T-helper 1 cell treated with Interleukin-12 subunit alpha and Interleukin-12 subunit beta and Interleukin-4 antibody, amounts not matched to agents 30 μg/mL and 1 μg/mL, for 36 hours (primary cell): ENCODE results near the gene CFAP46.
"Not testable (repeated sequence)": the region's sequence is repeated elsewhere in the genome, so short reads cannot be mapped to it uniquely, and the experiment has no call there.

Experiments
- H3K27ac Mint-ChIP-seq: one replicate; pipeline ENCODE4 v1.8.0; 2021; ENCODE audit warnings: mild to moderate bottlenecking, mixed read lengths
- H3K27me3 Mint-ChIP-seq: one replicate; pipeline ENCODE4 v1.8.0; 2021; ENCODE audit warnings: low read depth, mixed read lengths
- H3K36me3 Mint-ChIP-seq: one replicate; pipeline ENCODE4 v1.8.0; 2021; ENCODE audit warnings: low read depth, mixed read lengths
- H3K4me1 Mint-ChIP-seq: one replicate; pipeline ENCODE4 v1.8.0; 2021; ENCODE audit warnings: low read depth, mixed read lengths
- H3K4me3 Mint-ChIP-seq: one replicate; pipeline ENCODE4 v1.8.0; 2021; ENCODE audit warnings: mild to moderate bottlenecking, moderate library complexity, mixed read lengths
- H3K9me3 Mint-ChIP-seq: one replicate; pipeline ENCODE4 v1.8.0; 2021; ENCODE audit warnings: mixed read lengths

Gene CFAP46

GRCh38 chr10:132888898-132889490 is 53.4 kb downstream of the CFAP46 start:
- H3K36me3 Mint-ChIP-seq, result no peaks in the 10 kb centered on the region
- no peaks in the 10 kb centered on the region for H3K9me3 Mint-ChIP-seq
- peaks cover 5% of the 10 kb centered on the region for H3K27me3 Mint-ChIP-seq
- no peaks in the 10 kb centered on the region for H3K4me1 Mint-ChIP-seq
- no peak overlapping the region for H3K4me3 Mint-ChIP-seq
- no peak overlapping the region for H3K27ac Mint-ChIP-seq

- H3K4me1 Mint-ChIP-seq, H3K4me3 Mint-ChIP-seq, H3K27ac Mint-ChIP-seq, H3K36me3 Mint-ChIP-seq, H3K9me3 Mint-ChIP-seq, H3K27me3 Mint-ChIP-seq: not testable (repeated sequence)
These were observed 53.9 kb downstream of the CFAP46 start for GRCh38 chr10:132888446-132888845.

GRCh38 chr10:132886211-132887099 is 55.9 kb downstream of the CFAP46 start:
- H3K9me3 Mint-ChIP-seq, result no peaks in the 10 kb centered on the region

GRCh38 chr10:132885451-132886210 is 56.7 kb downstream of the CFAP46 start:
- Mint-ChIP-seq H3K27ac (no peak overlapping the region), H3K9me3 (no peaks in the 10 kb centered on the region), H3K4me3 (no peak overlapping the region), H3K27me3 (no peaks in the 10 kb centered on the region), H3K36me3 (no peaks in the 10 kb centered on the region), H3K4me1 (no peaks in the 10 kb centered on the region)

More at GRCh38 chr10:132886211-132887099, 55.9 kb downstream of the CFAP46 start:
- no peak overlapping the region for H3K27ac Mint-ChIP-seq
- H3K27me3 Mint-ChIP-seq, result no peaks in the 10 kb centered on the region
- no peaks in the 10 kb centered on the region for H3K36me3 Mint-ChIP-seq
- H3K4me3 Mint-ChIP-seq, result no peak overlapping the region
- no peaks in the 10 kb centered on the region for H3K4me1 Mint-ChIP-seq

DNA sequence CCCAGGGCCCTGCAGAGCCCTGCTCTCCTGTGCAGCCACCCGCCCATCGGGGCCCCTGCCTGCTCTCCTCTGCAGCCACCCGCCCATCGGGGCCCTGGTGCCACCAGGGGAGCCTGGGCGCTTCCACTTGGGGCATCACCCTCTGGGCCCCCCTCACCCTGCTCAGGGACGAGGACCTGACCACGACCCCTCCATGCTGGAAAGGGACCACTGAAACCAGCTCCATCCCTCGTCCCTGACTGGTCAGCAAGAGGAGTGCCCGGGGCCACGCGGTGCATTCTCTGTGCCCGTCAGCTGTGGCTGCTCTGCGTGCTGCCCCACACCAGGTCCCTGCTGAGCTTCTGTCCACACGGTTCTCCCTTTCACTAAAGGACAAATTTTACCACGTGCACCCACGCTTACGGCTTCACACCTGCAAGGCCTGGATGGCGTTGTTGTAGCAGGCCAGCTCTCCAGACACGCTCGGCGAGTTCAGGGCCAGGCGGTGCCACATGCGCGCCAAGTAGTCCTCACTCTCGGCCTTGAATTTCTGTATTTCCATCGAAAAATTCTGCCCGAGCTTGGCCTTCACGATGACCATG is 57.6 kb downstream of the CFAP46 start:
- Mint-ChIP-seq H3K4me3 (no peak overlapping the region), H3K9me3 (no peaks in the 10 kb centered on the region), H3K36me3 (no peaks in the 10 kb centered on the region), H3K27ac (no peak overlapping the region), H3K4me1 (no peaks in the 10 kb centered on the region), H3K27me3 (no peaks in the 10 kb centered on the region)

DNA sequence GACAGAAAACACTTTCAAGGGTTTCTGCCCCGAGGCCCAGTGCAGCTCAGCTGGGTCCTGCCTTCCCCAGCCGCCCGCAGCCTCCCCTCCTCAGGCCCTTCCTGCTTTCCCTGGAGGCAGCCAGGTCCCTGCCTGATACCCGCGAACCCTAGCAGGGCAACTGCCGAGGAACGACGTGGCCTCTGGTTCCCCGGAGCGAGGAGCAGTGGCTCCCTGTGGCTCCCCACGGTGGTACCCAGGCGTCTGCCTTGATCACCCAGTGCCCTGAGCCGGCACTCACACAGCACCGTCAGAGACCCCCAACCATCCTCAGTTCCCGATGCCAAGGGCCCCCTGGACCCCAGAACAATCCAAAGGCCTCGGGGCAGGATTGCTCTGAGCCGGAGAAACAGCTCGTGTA is 58.3 kb downstream of the CFAP46 start:
- Mint-ChIP-seq H3K27ac (no peak overlapping the region), H3K9me3 (no peaks in the 10 kb centered on the region), H3K4me1 (no peaks in the 10 kb centered on the region)

GRCh38 chr10:132883391-132883881 is 58.9 kb downstream of the CFAP46 start:
- Mint-ChIP-seq H3K4me1 (no peaks in the 10 kb centered on the region), H3K4me3 (no peak overlapping the region), H3K36me3 (no peaks in the 10 kb centered on the region), H3K9me3 (no peaks in the 10 kb centered on the region), H3K27me3 (no peaks in the 10 kb centered on the region), H3K27ac (no peak overlapping the region)

More for the DNA sequence above, 58.3 kb downstream of the CFAP46 start:
- H3K4me3 Mint-ChIP-seq, result no peak overlapping the region
- H3K27me3 Mint-ChIP-seq, result no peaks in the 10 kb centered on the region
- H3K36me3 Mint-ChIP-seq, result no peaks in the 10 kb centered on the region

DNA sequence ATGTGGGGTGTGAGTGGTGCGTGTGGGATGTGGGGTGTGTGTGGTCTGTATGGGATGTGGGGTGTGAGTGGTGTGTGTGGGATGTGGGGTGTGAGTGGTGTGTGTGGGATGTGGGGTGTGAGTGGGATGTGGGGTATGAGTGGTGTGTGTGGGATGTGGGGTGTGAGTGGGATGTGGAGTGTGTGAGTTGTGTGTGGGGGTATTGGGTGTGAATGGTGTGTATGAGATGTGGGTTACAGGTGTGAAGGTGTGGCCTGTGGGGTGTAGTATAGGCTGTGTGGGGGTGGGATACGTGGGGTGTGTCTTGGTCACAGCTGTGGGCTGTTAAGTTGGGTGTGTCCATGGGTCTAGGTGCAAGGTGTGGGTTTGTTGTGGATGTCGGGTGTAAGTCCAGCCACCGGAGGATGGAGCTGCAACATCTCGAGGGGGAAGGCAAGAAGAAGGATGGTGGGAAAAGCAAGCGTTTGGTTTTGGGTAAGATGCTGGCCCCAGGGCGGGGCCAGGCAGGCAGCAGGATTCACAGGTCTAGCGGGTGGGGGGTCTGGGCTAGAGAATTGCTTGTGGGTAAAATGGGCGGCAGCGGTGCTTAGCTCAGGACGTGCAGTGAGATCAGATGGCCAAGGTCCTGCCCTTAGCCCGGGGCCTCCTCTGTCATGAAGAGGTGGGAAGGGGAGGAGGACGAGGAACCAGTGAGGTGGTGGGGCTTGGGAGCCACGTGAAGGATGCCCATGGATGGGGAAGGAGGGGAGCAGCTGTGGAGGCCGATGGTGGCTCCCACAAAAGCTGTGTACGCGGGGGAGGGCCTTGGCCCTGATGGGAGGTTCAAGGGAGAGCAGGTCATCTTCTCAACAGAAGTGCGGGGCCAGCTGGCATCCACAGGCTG is 60.1 kb downstream of the CFAP46 start:
- no peaks in the 10 kb centered on the region for H3K36me3 Mint-ChIP-seq
- no peaks in the 10 kb centered on the region for H3K9me3 Mint-ChIP-seq
- H3K4me1 Mint-ChIP-seq, result no peaks in the 10 kb centered on the region
- no peaks in the 10 kb centered on the region for H3K27me3 Mint-ChIP-seq
- no peak overlapping the region for H3K27ac Mint-ChIP-seq
- H3K4me3 Mint-ChIP-seq, result no peak overlapping the region

- H3K36me3 Mint-ChIP-seq, result no peaks in the 10 kb centered on the region
- H3K27me3 Mint-ChIP-seq, result no peaks in the 10 kb centered on the region
These were observed 61.0 kb downstream of the CFAP46 start for GRCh38 chr10:132881186-132881920.

GRCh38 chr10:132880128-132880981 is 62.0 kb downstream of the CFAP46 start:
- H3K36me3 Mint-ChIP-seq, result no peaks in the 10 kb centered on the region
- H3K4me1 Mint-ChIP-seq, result no peaks in the 10 kb centered on the region
- H3K27me3 Mint-ChIP-seq, result no peaks in the 10 kb centered on the region
- H3K4me3 Mint-ChIP-seq, result no peak overlapping the region
- H3K27ac Mint-ChIP-seq, result no peak overlapping the region
- no peaks in the 10 kb centered on the region for H3K9me3 Mint-ChIP-seq

More at GRCh38 chr10:132881186-132881920, 61.0 kb downstream of the CFAP46 start:
- H3K27ac Mint-ChIP-seq, result no peak overlapping the region
- H3K4me1 Mint-ChIP-seq, result no peaks in the 10 kb centered on the region
- no peaks in the 10 kb centered on the region for H3K9me3 Mint-ChIP-seq
- no peak overlapping the region for H3K4me3 Mint-ChIP-seq

- H3K27ac Mint-ChIP-seq, result no peak overlapping the region
- no peaks in the 10 kb centered on the region for H3K36me3 Mint-ChIP-seq
- H3K9me3 Mint-ChIP-seq, result no peaks in the 10 kb centered on the region
- H3K4me3 Mint-ChIP-seq, result no peak overlapping the region
- no peaks in the 10 kb centered on the region for H3K27me3 Mint-ChIP-seq
- H3K4me1 Mint-ChIP-seq, result no peaks in the 10 kb centered on the region
These were observed 62.8 kb downstream of the CFAP46 start for GRCh38 chr10:132879408-132880127.
